AG09319 (cell line): ENCODE measurements around the gene TLCD1.

Source experiments
- DNase-seq: peaks from one replicate; pipeline ENCODE4 v3.0.0-alpha.2; 2010; ENCODE audit warnings: low read depth; ENCODE audit errors: extremely low read depth
- CTCF ChIP-seq: IDR thresholded peaks from 2 replicates; pipeline ENCODE4 v1.5.1; 2011; ENCODE audit warnings: low read depth, mild to moderate bottlenecking, inconsistent platforms, low read length, moderate library complexity

The TLCD1 gene

GRCh38 chr17:28712032-28712704, 13.9 kb downstream of the TLCD1 start:
- TF ChIP-seq CTCF, result no peak
- DNase-seq, result no peak

- no peak for TF ChIP-seq CTCF
- DNase-seq, result no peak
These were observed 14.4 kb downstream of the TLCD1 start, which contains the start of gene PROCA1 for GRCh38 chr17:28711723-28712031. Gene PROCA1, minus strand, starts transcription at chr17:28711888. Its CDS starts 228 bp downstream, at chr17:28711660.

GRCh38 chr17:28710861-28711722, 14.9 kb downstream of the TLCD1 start:
- no peak for TF ChIP-seq CTCF

GRCh38 chr17:28707339-28707720, 18.7 kb downstream of the TLCD1 start:
- no peak for DNase-seq
- no peak for TF ChIP-seq CTCF

More at GRCh38 chr17:28710861-28711722, 14.9 kb downstream of the TLCD1 start:
- peak; percentile 75 for DNase-seq

GRCh38 chr17:28706471-28707338, 19.3 kb downstream of the TLCD1 start:
- DNase-seq, result no peak
- TF ChIP-seq CTCF, result no peak

- TF ChIP-seq CTCF, result no peak
- DNase-seq, result no peak
These were observed 20.2 kb downstream of the TLCD1 start for GRCh38 chr17:28705728-28706334.
